ENCODE results near the gene RNU2-63P.
"Not testable (repeated sequence)": the region's sequence is repeated elsewhere in the genome, so short reads cannot be mapped to it uniquely, and the experiment has no call there.

RNU2-63P gene

GRCh38 chr2:88016086-88016959, at the start of gene RNU2-63P:
RNU2-63P (minus strand) TSS chr2:88016547.
- peak; percentile 88 for DNase-seq (ENCODE audit: low read depth)

- DNase-seq (ENCODE audit: low read depth): no peak
These were observed 44.9 kb upstream of the RNU2-63P start for GRCh38 chr2:88061295-88061694.

GRCh38 chr2:88060907-88061275, 44.5 kb upstream of the RNU2-63P start:
- no peak for DNase-seq (ENCODE audit: low read depth)

GRCh38 chr2:88059979-88060906, 43.9 kb upstream of the RNU2-63P start:
- peak; percentile 48 for DNase-seq (ENCODE audit: low read depth)

GRCh38 chr2:88058191-88058590, 41.8 kb upstream of the RNU2-63P start:
- DNase-seq (ENCODE audit: low read depth): no peak

GRCh38 chr2:88057437-88057844, 41.1 kb upstream of the RNU2-63P start:
- no peak for DNase-seq (ENCODE audit: low read depth)

- peak; percentile 97 for DNase-seq (ENCODE audit: low read depth)
These were observed 39.2 kb upstream of the RNU2-63P start, which contains the start of gene KRCC1 for GRCh38 chr2:88055371-88056128. KRCC1 (minus strand) TSS chr2:88055783; CDS start chr2:88028563, 27,220 bp downstream.

- DNase-seq (ENCODE audit: low read depth): peak; percentile 55
These were observed 38.5 kb upstream of the RNU2-63P start for GRCh38 chr2:88054782-88055370.

- DNase-seq (ENCODE audit: low read depth): peak; percentile 22
These were observed 37.8 kb upstream of the RNU2-63P start for GRCh38 chr2:88053934-88054781.

GRCh38 chr2:88053296-88053695, 36.9 kb upstream of the RNU2-63P start:
- peak; percentile 76 for DNase-seq (ENCODE audit: low read depth)

- no peak for DNase-seq (ENCODE audit: low read depth)
These were observed 35.4 kb upstream of the RNU2-63P start for GRCh38 chr2:88051792-88052191.

- DNase-seq (ENCODE audit: low read depth): no peak
These were observed 33.3 kb upstream of the RNU2-63P start for GRCh38 chr2:88049622-88050021.

- no peak for DNase-seq (ENCODE audit: low read depth)
These were observed 32.2 kb upstream of the RNU2-63P start for GRCh38 chr2:88048541-88048940.

GRCh38 chr2:88045561-88045960, 29.2 kb upstream of the RNU2-63P start:
- DNase-seq (ENCODE audit: low read depth): not testable (repeated sequence)

GRCh38 chr2:88042476-88042875, 26.1 kb upstream of the RNU2-63P start:
- DNase-seq (ENCODE audit: low read depth): no peak

- DNase-seq (ENCODE audit: low read depth): peak; percentile 95
These were observed 22.1 kb upstream of the RNU2-63P start for GRCh38 chr2:88038263-88039105.

- no peak for DNase-seq (ENCODE audit: low read depth)
These were observed 20.3 kb upstream of the RNU2-63P start for GRCh38 chr2:88036606-88037005.

GRCh38 chr2:88036182-88036581, 19.8 kb upstream of the RNU2-63P start:
- peak; percentile 23 for DNase-seq (ENCODE audit: low read depth)

GRCh38 chr2:88032070-88032702, 15.8 kb upstream of the RNU2-63P start:
- DNase-seq (ENCODE audit: low read depth): peak; percentile 16

Measured in EH (cell line).